ENCODE results near the gene ZNF74.

Gene ZNF74

DNA sequence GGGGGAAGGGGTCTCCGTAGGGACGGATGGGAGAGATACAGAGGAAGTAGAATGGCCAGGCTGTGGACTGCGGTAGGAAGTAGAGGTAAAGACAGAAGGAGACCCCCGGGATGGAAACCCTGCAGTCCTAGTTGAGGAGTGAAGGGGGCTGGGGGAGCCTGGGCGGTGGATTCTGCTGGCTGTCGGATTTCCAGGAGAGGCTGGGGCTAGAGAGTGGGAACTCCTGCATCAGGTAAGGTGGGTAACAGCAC, 44.4 kb downstream of the ZNF74 start:
- peaks cover 2 to 16% of the 10 kb centered on the region in 2 experiments for H3K4me1 ChIP-seq (ENCODE audit: control insufficient read depth in 1 of 2, insufficient read depth in 1 of 2, low read depth in 1 of 2, low read length in 1 of 2)
- peaks cover 39% of the 10 kb centered on the region for H3K36me3 ChIP-seq
- no peak overlapping the region for H3K4me3 ChIP-seq (ENCODE audit: low read depth in 1 of 2, low read length in 1 of 2)
- H3K27ac ChIP-seq = no peak overlapping the region
- no peak for TF ChIP-seq CTCF (IDR thresholded peaks at IDR 0.05)
- peaks cover 72% of the 10 kb centered on the region for H3K27me3 ChIP-seq
- H3K9me3 ChIP-seq = no peaks in the 10 kb centered on the region

- TF ChIP-seq CTCF (IDR thresholded peaks at IDR 0.05) = no peak
- no peaks in the 10 kb centered on the region for H3K9me3 ChIP-seq
- H3K27me3 ChIP-seq = peaks cover 67% of the 10 kb centered on the region
- H3K27ac ChIP-seq = no peak overlapping the region
- H3K36me3 ChIP-seq = peaks cover 43% of the 10 kb centered on the region
- H3K4me1 ChIP-seq (ENCODE audit: control insufficient read depth in 1 of 2, insufficient read depth in 1 of 2, low read depth in 1 of 2, low read length in 1 of 2) = peaks cover 2 to 16% of the 10 kb centered on the region in 2 experiments
- H3K4me3 ChIP-seq (ENCODE audit: low read depth in 1 of 2, low read length in 1 of 2) = no peak overlapping the region
Measured at GRCh38 chr22:20438678-20439492, 44.9 kb downstream of the ZNF74 start.

- Histone ChIP-seq H3K4me3 (ENCODE audit: low read depth in 1 of 2, low read length in 1 of 2) (no peak overlapping the region), H3K27ac (no peak overlapping the region), H3K4me1 (ENCODE audit: control insufficient read depth in 1 of 2, insufficient read depth in 1 of 2, low read depth in 1 of 2, low read length in 1 of 2) (peaks cover 2 to 16% of the 10 kb centered on the region in 2 experiments), H3K36me3 (peaks cover 49% of the 10 kb centered on the region), H3K9me3 (no peaks in the 10 kb centered on the region), H3K27me3 (peaks cover 61% of the 10 kb centered on the region)
- TF ChIP-seq CTCF (IDR thresholded peaks at IDR 0.05) = no peak
Measured at GRCh38 chr22:20439556-20439927, 45.6 kb downstream of the ZNF74 start.

DNA sequence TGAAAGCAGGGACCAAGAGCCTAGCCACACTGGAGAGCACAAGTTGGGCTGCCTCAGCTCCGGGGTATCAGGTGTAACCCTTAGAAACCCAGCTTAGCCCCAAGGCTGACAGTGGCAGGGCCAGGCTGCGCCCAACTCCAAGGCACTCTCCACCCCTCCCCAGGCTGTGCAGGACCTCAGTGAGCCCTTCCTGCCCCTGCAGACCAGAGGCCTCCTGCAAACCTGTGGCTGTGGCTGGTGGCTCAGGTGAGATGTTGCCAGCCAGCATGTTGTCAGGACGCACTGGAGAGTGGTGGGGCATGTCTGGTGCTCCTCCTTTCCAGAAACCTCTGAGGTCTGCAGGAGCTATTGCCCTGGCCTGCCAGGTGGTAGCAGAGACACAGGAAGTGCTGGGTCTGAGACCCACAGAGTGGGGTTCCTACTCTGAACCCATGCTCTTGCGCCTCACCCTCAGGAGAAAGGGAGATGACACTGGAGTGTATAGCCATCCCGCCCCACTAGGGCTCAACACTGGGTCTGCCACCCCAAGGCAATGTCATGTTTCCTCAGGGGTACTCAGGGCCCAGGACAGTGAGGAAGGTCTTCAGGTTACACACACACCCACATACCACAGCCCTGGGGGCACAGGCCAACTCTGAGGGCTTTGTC, 46.1 kb downstream of the ZNF74 start:
- Histone ChIP-seq H3K4me3 (ENCODE audit: low read depth in 1 of 2, low read length in 1 of 2) (no peak overlapping the region), H3K4me1 (ENCODE audit: control insufficient read depth in 1 of 2, insufficient read depth in 1 of 2, low read depth in 1 of 2, low read length in 1 of 2) (peaks cover 2 to 16% of the 10 kb centered on the region in 2 experiments), H3K36me3 (peaks cover 54% of the 10 kb centered on the region)

More for the DNA sequence above, 46.1 kb downstream of the ZNF74 start:
- H3K27ac ChIP-seq = no peak overlapping the region
- TF ChIP-seq CTCF (IDR thresholded peaks at IDR 0.05) = no peak
- peaks cover 55% of the 10 kb centered on the region for H3K27me3 ChIP-seq
- H3K9me3 ChIP-seq = no peaks in the 10 kb centered on the region
